ENCODE data around the gene RPL26.
"Not testable (repeated sequence)": the region's sequence is repeated elsewhere in the genome, so short reads cannot be mapped to it uniquely, and the experiment has no call there.

RPL26 gene

GRCh38 chr17:8365143-8365542, 17.9 kb downstream of the RPL26 start:
- no peak for DNase-seq (ENCODE audit: low read depth)

GRCh38 chr17:8362651-8363332, 20.2 kb downstream of the RPL26 start:
- DNase-seq (ENCODE audit: low read depth), result no peak

GRCh38 chr17:8360751-8361150, 22.2 kb downstream of the RPL26 start:
- DNase-seq (ENCODE audit: low read depth), result no peak

DNA sequence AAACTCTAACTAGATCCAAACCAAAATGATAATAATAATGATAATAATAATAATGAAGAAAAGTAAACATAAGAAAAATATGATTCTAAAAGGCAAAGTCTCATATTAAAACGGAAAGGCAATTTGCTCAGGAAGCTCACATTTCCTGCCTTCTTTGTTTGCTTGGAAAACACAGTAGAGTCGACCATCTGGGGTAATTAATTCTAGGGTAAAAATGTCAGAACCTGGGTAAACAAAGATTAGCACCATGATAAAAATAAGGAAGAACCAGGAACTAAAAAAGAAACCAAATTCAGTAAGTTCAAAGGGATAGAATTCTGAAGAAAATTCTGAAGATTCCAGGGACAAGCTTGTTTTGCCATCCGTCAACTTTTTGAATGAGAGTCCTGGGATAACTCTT, 22.7 kb downstream of the RPL26 start:
- no peak for DNase-seq (ENCODE audit: low read depth)

DNA sequence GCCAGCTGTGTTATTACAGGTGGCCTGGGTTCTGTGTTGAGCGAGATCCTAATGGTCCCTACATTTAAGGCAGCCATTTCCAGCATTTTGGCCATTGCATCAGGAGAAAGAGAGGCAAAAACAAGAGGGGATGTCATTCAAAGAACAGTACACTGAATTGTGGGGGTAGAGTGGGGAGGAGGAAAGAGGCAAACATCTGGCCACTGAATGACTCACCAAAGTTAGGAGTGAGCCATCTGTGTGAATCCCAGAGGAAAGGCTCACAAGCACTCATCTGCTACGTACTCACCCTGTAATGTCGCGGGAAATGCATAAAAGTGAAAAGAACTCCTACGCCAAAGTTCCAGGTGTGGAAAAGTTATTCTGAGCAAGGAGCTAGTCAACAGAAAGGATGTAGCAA, 23.2 kb downstream of the RPL26 start:
- DNase-seq (ENCODE audit: low read depth), result no peak

DNA sequence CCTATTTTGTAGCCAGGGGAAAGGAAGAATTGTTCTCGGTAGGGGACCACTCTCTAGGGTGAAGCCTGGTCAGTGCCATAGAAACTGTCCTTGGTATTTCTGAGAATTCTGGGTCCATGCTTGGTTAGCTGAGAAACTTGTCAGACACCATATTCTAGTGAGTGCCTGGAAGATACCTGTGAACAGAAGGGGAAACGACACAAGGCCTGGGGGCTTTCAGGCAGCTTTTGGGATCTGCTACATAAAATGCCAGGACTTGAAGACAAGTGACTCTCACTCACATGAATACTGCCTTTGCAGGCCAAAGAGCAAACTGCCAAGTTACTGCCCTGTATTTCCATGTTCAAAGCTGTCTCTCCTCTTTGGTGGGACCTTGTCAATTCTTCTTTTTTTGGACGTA, 25.1 kb downstream of the RPL26 start:
- DNase-seq (ENCODE audit: low read depth), result no peak

DNA sequence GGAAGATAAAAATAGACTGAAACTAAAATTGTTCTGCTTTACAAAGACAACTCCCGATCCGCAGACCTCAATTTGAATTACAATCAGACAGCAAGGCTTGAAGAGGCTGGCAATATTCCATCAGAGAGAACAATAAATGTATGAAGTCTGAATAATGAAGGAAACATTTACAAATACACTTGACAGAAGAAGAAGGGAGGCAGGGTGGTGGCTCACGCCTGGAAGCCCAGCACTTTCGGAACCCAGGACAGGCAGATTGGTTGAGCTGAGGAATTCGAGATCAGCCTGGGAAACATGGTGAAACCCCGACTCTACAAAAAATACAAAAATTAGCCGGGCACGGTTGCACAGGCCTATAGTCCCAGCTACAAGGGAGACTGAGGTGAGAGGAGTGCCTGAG, 28.8 kb downstream of the RPL26 start:
- no peak for DNase-seq (ENCODE audit: low read depth)

DNA sequence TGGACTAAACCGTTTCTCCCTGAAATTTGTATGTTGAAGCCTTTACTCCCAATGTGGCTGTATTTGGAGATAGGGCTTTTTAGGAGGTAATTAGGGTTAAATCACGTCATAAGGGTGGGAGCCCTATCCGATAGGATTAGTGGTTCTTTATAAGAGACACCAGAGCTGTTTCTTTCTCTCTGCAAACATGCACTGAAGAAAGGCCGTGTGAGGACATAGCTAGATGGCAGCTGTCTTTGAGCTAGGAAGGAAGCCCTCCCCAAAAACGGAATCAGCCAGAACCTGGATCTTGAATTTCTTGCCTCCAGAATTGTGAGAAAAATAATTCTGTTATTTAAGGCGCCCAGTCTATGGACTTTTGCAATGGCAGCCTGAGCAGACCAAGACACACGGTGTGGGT, 29.3 kb downstream of the RPL26 start:
- no peak for DNase-seq (ENCODE audit: low read depth)

GRCh38 chr17:8350339-8350738, 32.7 kb downstream of the RPL26 start:
- DNase-seq (ENCODE audit: low read depth), result no peak

GRCh38 chr17:8347001-8347400, 36.0 kb downstream of the RPL26 start:
- DNase-seq (ENCODE audit: low read depth), result not testable (repeated sequence)

GRCh38 chr17:8345951-8346665, 36.9 kb downstream of the RPL26 start:
- DNase-seq (ENCODE audit: low read depth), result no peak

GRCh38 chr17:8345052-8345690, 37.8 kb downstream of the RPL26 start:
- DNase-seq (ENCODE audit: low read depth), result no peak

DNA sequence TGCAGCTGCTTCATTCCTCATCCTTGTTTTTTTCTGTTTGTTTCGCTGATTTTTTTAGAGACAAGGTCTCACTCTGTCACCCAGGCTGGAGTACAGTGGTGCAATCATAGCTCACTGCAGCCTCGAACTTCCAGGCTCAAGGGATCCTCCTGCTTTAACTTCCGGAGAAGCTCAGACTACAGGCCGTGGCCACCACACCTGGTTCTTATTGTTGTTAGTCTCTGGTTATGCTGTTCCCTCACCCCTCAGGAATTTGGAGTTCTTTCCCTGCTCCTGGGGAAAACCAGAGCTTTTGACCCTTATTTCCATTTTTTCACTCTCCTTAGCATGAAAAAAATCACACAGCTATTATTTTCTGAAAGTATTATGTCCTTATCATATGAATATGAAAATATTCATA, 41.5 kb downstream of the RPL26 start:
- no peak for DNase-seq (ENCODE audit: low read depth)

DNA sequence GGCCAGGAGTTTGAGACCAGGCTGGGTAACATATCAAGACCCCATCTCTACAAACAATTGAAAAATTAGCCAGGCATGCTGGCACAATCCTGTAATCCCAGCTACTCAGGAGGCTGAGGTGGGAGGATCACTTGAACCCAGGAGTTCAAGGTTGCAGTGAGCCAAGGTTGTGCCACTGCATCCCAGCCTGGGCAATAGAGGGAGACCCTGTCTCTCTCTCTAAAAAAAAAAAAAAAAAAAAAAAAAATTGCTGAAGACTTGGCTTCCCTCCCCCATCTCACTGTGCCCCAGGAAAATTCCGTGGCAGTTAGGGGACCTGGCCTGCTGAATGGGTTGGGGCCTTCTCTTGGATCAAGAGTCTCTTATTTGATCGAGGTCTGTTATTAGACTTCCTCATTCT, 43.5 kb downstream of the RPL26 start, which contains the start of gene ODF4:
Gene ODF4 (plus strand): TSS at position 301 of the 400 bp plus-strand sequence. CDS start 212 bp downstream, outside the sequence.
- no peak for DNase-seq (ENCODE audit: low read depth)

- DNase-seq (ENCODE audit: low read depth), result no peak
Measured at GRCh38 chr17:8338753-8339140, 44.2 kb downstream of the RPL26 start.

- no peak for DNase-seq (ENCODE audit: low read depth)
Measured at GRCh38 chr17:8337802-8338752, 44.9 kb downstream of the RPL26 start.

DNA sequence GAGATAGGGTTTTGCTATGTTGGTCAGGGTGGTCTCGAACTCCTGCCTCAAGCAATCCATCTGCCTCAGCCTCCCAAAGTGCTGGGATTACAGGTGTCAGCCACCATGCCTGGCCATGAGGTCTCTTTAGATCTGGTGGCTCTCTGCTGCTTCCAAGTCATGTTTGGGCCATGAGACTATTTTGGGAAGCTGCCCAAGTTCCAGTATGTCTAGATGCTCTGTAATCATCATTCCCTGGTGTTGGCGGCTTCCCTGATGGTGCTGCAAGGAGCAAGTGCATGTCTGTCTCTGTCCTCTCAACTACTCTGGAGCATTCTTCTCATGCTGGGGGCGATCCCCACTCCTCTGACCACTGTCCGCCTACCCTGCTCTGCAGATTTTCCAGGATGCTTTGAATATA, 49.7 kb downstream of the RPL26 start:
- no peak for DNase-seq (ENCODE audit: low read depth)

DNA sequence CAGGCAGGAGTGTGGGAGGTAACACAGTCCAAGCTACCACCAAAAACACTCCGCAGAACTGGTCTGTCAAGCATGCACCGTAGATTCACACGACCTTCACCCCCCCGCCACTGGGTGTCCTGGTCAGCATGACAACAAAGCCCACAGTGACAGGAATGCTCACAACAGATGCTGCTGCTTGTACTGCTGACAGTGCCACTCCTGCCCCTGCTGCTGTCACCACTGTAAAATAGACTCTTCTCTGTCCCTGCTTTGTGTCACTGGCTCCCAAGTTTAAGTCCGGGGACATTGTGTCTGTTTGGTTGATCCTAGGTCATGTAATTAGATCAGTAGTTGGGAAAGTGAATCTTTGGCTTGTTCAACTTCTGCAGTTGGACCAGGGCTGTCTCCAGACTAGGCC, 50.3 kb downstream of the RPL26 start:
- no peak for DNase-seq (ENCODE audit: low read depth)

GRCh38 chr17:8332128-8332527, 50.9 kb downstream of the RPL26 start:
- DNase-seq (ENCODE audit: low read depth), result no peak
